HepG2 (cell line): Measurements from ENCODE around the gene UBAC2. TPM values are rescaled to one million over a fixed set of nuclear protein-coding genes. Genes with fewer than 3 reads are reported as not detected.

Experiments used
- ARID4A ChIP-seq: sonication (generic); formaldehyde crosslinking; IDR thresholded peaks from 2 replicates; pipeline ENCODE4 v1.5.0; 2020; ENCODE audit warnings: mild to moderate bottlenecking, missing genetic modification reagents, borderline replicate concordance
- EHMT2 ChIP-seq: fragments of 200-600 bp; sonication (generic); IDR thresholded peaks from 2 replicates; pipeline ENCODE4 v1.7.0; 2017; ENCODE audit warnings: antibody characterized with exemption, low read depth, low read length, borderline replicate concordance
- ELF3 ChIP-seq: IDR thresholded peaks from 2 replicates; pipeline ENCODE4 v1.6.1; 2016; ENCODE audit warnings: missing genetic modification reagents, missing compliant biosample characterization
- HNRNPK ChIP-seq: fragments of 200-400 bp; formaldehyde crosslinking; IDR thresholded peaks from 2 replicates; pipeline ENCODE4 v1.6.1; 2018; ENCODE audit warnings: low read length, low read depth, moderate library complexity, mild to moderate bottlenecking; ENCODE audit not compliant: poor library complexity, severe bottlenecking
- IRF9 ChIP-seq: sonication (generic); formaldehyde crosslinking; IDR thresholded peaks from 2 replicates; pipeline ENCODE4 v1.8.0; 2022; ENCODE audit warnings: missing genetic modification reagents, mild to moderate bottlenecking, borderline replicate concordance
- PCBP2 ChIP-seq: fragments of 200-400 bp; formaldehyde crosslinking; optimal IDR thresholded peaks from 2 replicates; pipeline ENCODE3; 2018; ENCODE audit warnings: low read length, low read depth; ENCODE audit not compliant: poor library complexity, severe bottlenecking
- RELA ChIP-seq: sonication (generic); formaldehyde crosslinking; IDR thresholded peaks from 2 replicates; pipeline ENCODE4 v1.4.0; 2020; ENCODE audit warnings: missing genetic modification reagents
- RFX3 ChIP-seq: IDR thresholded peaks from 2 replicates; pipeline ENCODE4 v1.6.1; 2016; ENCODE audit warnings: missing biosample characterization, missing genetic modification reagents
- SKI ChIP-seq: fragments of 450-650 bp; IDR thresholded peaks from one replicate; pipeline ENCODE4 v1.6.1; 2018; ENCODE audit warnings: mild to moderate bottlenecking; ENCODE audit not compliant: partially characterized antibody
- SRF ChIP-seq: IDR thresholded peaks from 2 replicates; pipeline ENCODE4 v1.6.1; 2011; ENCODE audit warnings: mild to moderate bottlenecking, low read depth, low read length, moderate library complexity
- SSRP1 ChIP-seq: IDR thresholded peaks from 2 replicates; pipeline ENCODE4 v1.6.1; 2016; ENCODE audit warnings: control low read depth
- TCF12 ChIP-seq, 2 experiments: fragments of 450-650 bp in 1 of 2; sonication (generic) in 1 of 2; formaldehyde crosslinking in 1 of 2; IDR thresholded peaks; 2 replicates each; pipeline versions ENCODE4 v1.6.1 to v1.8.0; 2017 to 2022; ENCODE audit warnings: antibody characterized with exemption in 1 of 2, mild to moderate bottlenecking in 1 of 2, missing genetic modification reagents in 1 of 2, moderate library complexity in 1 of 2
- WIZ ChIP-seq: sonication (generic); formaldehyde crosslinking; IDR thresholded peaks from 2 replicates; pipeline ENCODE4 v1.5.1; 2020; ENCODE audit warnings: mild to moderate bottlenecking, missing genetic modification reagents
- ZNF281 ChIP-seq: sonication (generic); formaldehyde crosslinking; IDR thresholded peaks from 2 replicates; pipeline ENCODE4 v1.4.0; 2020; ENCODE audit warnings: missing genetic modification reagents, borderline replicate concordance
- ZNF30 ChIP-seq: sonication (generic); formaldehyde crosslinking; IDR thresholded peaks from 2 replicates; pipeline ENCODE4 v1.5.0; 2020; ENCODE audit warnings: mild to moderate bottlenecking, missing genetic modification reagents
- ZNF362 ChIP-seq: sonication (generic); formaldehyde crosslinking; IDR thresholded peaks from 2 replicates; pipeline ENCODE4 v1.4.0; 2020; ENCODE audit warnings: missing genetic modification reagents, mild to moderate bottlenecking, borderline replicate concordance
- ZNF432 ChIP-seq: sonication (generic); formaldehyde crosslinking; IDR thresholded peaks from 2 replicates; pipeline ENCODE4 v1.5.0; 2020; ENCODE audit warnings: missing genetic modification reagents, mild to moderate bottlenecking, borderline replicate concordance
- ZNF468 ChIP-seq: sonication (generic); formaldehyde crosslinking; IDR thresholded peaks from 2 replicates; pipeline ENCODE4 v1.8.0; 2022; ENCODE audit warnings: mild to moderate bottlenecking, moderate library complexity, missing genetic modification reagents
- ZNF629 ChIP-seq: sonication (generic); formaldehyde crosslinking; conservative IDR thresholded peaks from 2 replicates; pipeline ENCODE4 v1.5.0; 2020; ENCODE audit warnings: missing genetic modification reagents
- ZNF746 ChIP-seq: sonication (generic); formaldehyde crosslinking; IDR thresholded peaks from 2 replicates; pipeline ENCODE4 v1.8.0; 2022; ENCODE audit warnings: mild to moderate bottlenecking, missing genetic modification reagents
- polyA plus RNA-seq, 8 experiments: library from polyadenylated mRNA; depleted of rRNA in 3 of 8; stranded (reverse) in 7 of 8; unstranded in 1 of 8; fragments of >200 nt; fragmentation: Illumina TruSeq in 4 of 8; extraction: Trizol in 4 of 8; gene quantifications; 2 replicates each; pipeline versions ENCODE4 v1.2.1 to v1.2.3, GENCODE V29; 2011 to 2016; ENCODE audit warnings: low read depth in 4 of 8, missing spikeins in 1 of 8, mixed read lengths in 1 of 8; ENCODE audit not compliant: insufficient read depth in 1 of 8
- total RNA-seq, 5 experiments: library from RNA; depleted of rRNA; stranded (reverse); fragments of >200 nt; fragmentation: Illumina TruSeq; extraction: Trizol; gene quantifications; 2 replicates each; pipeline ENCODE4 v1.2.3, GENCODE V29; 2016; ENCODE audit warnings: low read depth in 1 of 5

The UBAC2 gene
- total and polyA plus RNA-seq, 2 of the 13 experiments (the other 11 are each of a cell fraction or from before 2014, with no cell fraction given) = 61.3 to 80.8 TPM

GRCh38 chr13:99200432-99201167 lies at the start of gene UBAC2 (continued):
- TF ChIP-seq SRF (no peak), ZNF362 (CRISPR knock-in tag) (peak; percentile 35; the same call in 1 of the 2 replicates), ZNF30 (CRISPR knock-in tag) (no peak), SKI (no peak), ZNF746 (CRISPR knock-in tag) (no peak), ELF3 (CRISPR knock-in tag) (0 out of 2 replicates have a peak, but pooled peaks have one; percentile 49), RELA (CRISPR knock-in tag) (no peak), TCF12 (IDR thresholded peaks at IDR 0.05) (no peak), TCF12 (CRISPR knock-in tag; IDR thresholded peaks at IDR 0.05) (no peak; the same call in 1 of the 2 replicates), EHMT2 (no peak), RFX3 (CRISPR knock-in tag) (no peak), ZNF281 (CRISPR knock-in tag) (peak; percentile 44; the same call in 1 of the 2 replicates), ARID4A (peak; percentile 92), PCBP2 (no peak), ZNF629 (CRISPR knock-in tag) (no peak), IRF9 (peak; percentile 94), ZNF432 (CRISPR knock-in tag) (no peak), HNRNPK (peak; percentile 51), ZNF468 (0 out of 2 replicates have a peak, but pooled peaks have one; percentile 19), WIZ (CRISPR knock-in tag) (0 out of 2 replicates have a peak, but pooled peaks have one; percentile 37), SSRP1 (CRISPR knock-in tag) (no peak)
